GM19372 (cell line): ENCODE data around the gene DMAP1.

Experiments used
- ATAC-seq: cut with Tn5 transposase; IDR thresholded peaks from one replicate; pipeline ENCODE4 v1.9.1; 2021; ENCODE audit warnings: mild to moderate bottlenecking, low read depth, moderate library complexity; ENCODE audit not compliant: unreplicated experiment

The DMAP1 gene

GRCh38 chr1:44227211-44227610, 13.9 kb downstream of the DMAP1 start:
- ATAC-seq: no peak

GRCh38 chr1:44228218-44228617, 14.9 kb downstream of the DMAP1 start:
- no peak for ATAC-seq

- no peak for ATAC-seq
Observed at GRCh38 chr1:44229435-44230167, 16.3 kb downstream of the DMAP1 start.

- no peak for ATAC-seq
Observed at GRCh38 chr1:44230796-44231195, 17.5 kb downstream of the DMAP1 start.

- no peak for ATAC-seq
Observed at GRCh38 chr1:44233593-44233992, 20.3 kb downstream of the DMAP1 start.

- ATAC-seq: no peak
Observed at GRCh38 chr1:44235808-44236207, 22.5 kb downstream of the DMAP1 start.

GRCh38 chr1:44236490-44237272, 23.4 kb downstream of the DMAP1 start:
- ATAC-seq: no peak

GRCh38 chr1:44237721-44238457, 24.6 kb downstream of the DMAP1 start:
- ATAC-seq: no peak

- ATAC-seq: no peak
Observed at GRCh38 chr1:44238660-44239059, 25.4 kb downstream of the DMAP1 start.

GRCh38 chr1:44239331-44239960, 26.2 kb downstream of the DMAP1 start:
- no peak for ATAC-seq

- no peak for ATAC-seq
Observed at GRCh38 chr1:44239961-44240371, 26.7 kb downstream of the DMAP1 start.

- no peak for ATAC-seq
Observed at GRCh38 chr1:44240802-44241671, 27.8 kb downstream of the DMAP1 start.

- no peak for ATAC-seq
Observed at GRCh38 chr1:44242746-44243145, 29.5 kb downstream of the DMAP1 start.

- no peak for ATAC-seq
Observed at GRCh38 chr1:44243782-44244495, 30.7 kb downstream of the DMAP1 start.

- no peak for ATAC-seq
Observed at GRCh38 chr1:44244986-44245385, 31.7 kb downstream of the DMAP1 start.

GRCh38 chr1:44246806-44247205, 33.5 kb downstream of the DMAP1 start:
- no peak for ATAC-seq

- ATAC-seq: no peak
Observed at GRCh38 chr1:44249543-44249942, 36.3 kb downstream of the DMAP1 start.

GRCh38 chr1:44250068-44250781, 37.0 kb downstream of the DMAP1 start:
- ATAC-seq: no peak

GRCh38 chr1:44251486-44251885, 38.2 kb downstream of the DMAP1 start:
- no peak for ATAC-seq
